Anterior cingulate cortex (tissue), 58 donors: ENCODE measurements around the gene VWA3A.
"Not testable (repeated sequence)": the region's sequence is repeated elsewhere in the genome, so short reads cannot be mapped to it uniquely, and the experiment has no call there.

ENCODE experiments used
- DNase-seq, 58 donors: peaks; one replicate each; lab custom pipeline; 2025; lab: John Stamatoyannopoulos, UW

Gene VWA3A

GRCh38 chr16:22130528-22130927 is 38.2 kb downstream of the VWA3A start:
- DNase-seq, result no peak

GRCh38 chr16:22132801-22133200 is 40.5 kb downstream of the VWA3A start:
- no peak for DNase-seq

GRCh38 chr16:22138482-22138881 is 46.1 kb downstream of the VWA3A start:
- DNase-seq, result no peak

GRCh38 chr16:22139008-22139407 is 46.7 kb downstream of the VWA3A start:
- no peak for DNase-seq

GRCh38 chr16:22139732-22140131 is 47.4 kb downstream of the VWA3A start:
- DNase-seq, result no peak

GRCh38 chr16:22141767-22142166 is 49.4 kb downstream of the VWA3A start:
- no peak for DNase-seq

- no peak for DNase-seq
Observed at GRCh38 chr16:22144520-22144919, 52.2 kb downstream of the VWA3A start.

- no peak for DNase-seq
Observed at GRCh38 chr16:22147853-22148252, 55.5 kb downstream of the VWA3A start.

GRCh38 chr16:22151246-22151998 is 59.1 kb downstream of the VWA3A start:
- DNase-seq, result no peak

GRCh38 chr16:22152316-22152715 is 60.0 kb downstream of the VWA3A start:
- no peak for DNase-seq

- not testable (repeated sequence) for DNase-seq
Observed at GRCh38 chr16:22153078-22153477, 60.7 kb downstream of the VWA3A start.

GRCh38 chr16:22161401-22161800 is 69.1 kb downstream of the VWA3A start:
- no peak for DNase-seq

GRCh38 chr16:22161999-22162655 is 69.8 kb downstream of the VWA3A start, which contains the start of gene SDR42E2:
Gene SDR42E2, plus strand, starts transcription at chr16:22162506. Its CDS starts 3,077 bp downstream, at chr16:22165583.
- no peak for DNase-seq

GRCh38 chr16:22162656-22163009 is 70.3 kb downstream of the VWA3A start:
- DNase-seq, result no peak

- DNase-seq, result no peak
Observed at GRCh38 chr16:22163806-22164205, 71.5 kb downstream of the VWA3A start.

- no peak for DNase-seq
Observed at GRCh38 chr16:22164482-22164881, 72.1 kb downstream of the VWA3A start.

- no peak for DNase-seq
Observed at GRCh38 chr16:22165508-22166285, 73.4 kb downstream of the VWA3A start.

GRCh38 chr16:22171953-22172352 is 79.6 kb downstream of the VWA3A start:
- no peak for DNase-seq

GRCh38 chr16:22172642-22173041 is 80.3 kb downstream of the VWA3A start:
- not testable (repeated sequence) for DNase-seq

GRCh38 chr16:22174642-22175041 is 82.3 kb downstream of the VWA3A start:
- DNase-seq, result no peak
